Epidermal melanocyte (primary cell): ENCODE results near the gene ANKS6.

Experiments
- DNase-seq: peaks from one replicate; pipeline ENCODE4 v3.0.0; 2011; ENCODE audit warnings: low spot score; ENCODE audit not compliant: insufficient read length

The ANKS6 gene

GRCh38 chr9:98772364-98773155, 23.8 kb downstream of the ANKS6 start:
- DNase-seq = no peak

- no peak for DNase-seq
Measured at GRCh38 chr9:98771209-98771874, 25.0 kb downstream of the ANKS6 start.

- DNase-seq = no peak
Measured at GRCh38 chr9:98770717-98771116, 25.6 kb downstream of the ANKS6 start.

- DNase-seq = no peak
Measured at GRCh38 chr9:98768344-98768743, 28.0 kb downstream of the ANKS6 start.

- DNase-seq = no peak
Measured at GRCh38 chr9:98767915-98768314, 28.4 kb downstream of the ANKS6 start.

- DNase-seq = no peak
Measured at GRCh38 chr9:98767196-98767595, 29.2 kb downstream of the ANKS6 start.

GRCh38 chr9:98766586-98766985, 29.8 kb downstream of the ANKS6 start:
- DNase-seq = no peak

GRCh38 chr9:98765256-98765655, 31.1 kb downstream of the ANKS6 start:
- no peak for DNase-seq

- DNase-seq = no peak
Measured at GRCh38 chr9:98763986-98764745, 32.2 kb downstream of the ANKS6 start.

GRCh38 chr9:98760231-98760630, 36.1 kb downstream of the ANKS6 start:
- DNase-seq = no peak

GRCh38 chr9:98755006-98755618, 41.2 kb downstream of the ANKS6 start:
- no peak for DNase-seq

GRCh38 chr9:98751210-98751609, 45.1 kb downstream of the ANKS6 start:
- no peak for DNase-seq

- no peak for DNase-seq
Measured at GRCh38 chr9:98750364-98751060, 45.8 kb downstream of the ANKS6 start.

- no peak for DNase-seq
Measured at GRCh38 chr9:98747476-98747875, 48.9 kb downstream of the ANKS6 start.

GRCh38 chr9:98745470-98745869, 50.9 kb downstream of the ANKS6 start:
- no peak for DNase-seq

GRCh38 chr9:98743818-98744611, 52.3 kb downstream of the ANKS6 start:
- no peak for DNase-seq

- DNase-seq = no peak
Measured at GRCh38 chr9:98743329-98743728, 53.0 kb downstream of the ANKS6 start.

- DNase-seq = no peak
Measured at GRCh38 chr9:98742325-98743280, 53.8 kb downstream of the ANKS6 start.

GRCh38 chr9:98740226-98740881, 56.0 kb downstream of the ANKS6 start:
- no peak for DNase-seq
